IMR-90 (cell line): ENCODE results near the gene EEPD1. TPM values are rescaled to one million over a fixed set of nuclear protein-coding genes. Genes with fewer than 3 reads are reported as not detected.
A peak's percentile ranks its signal among the peaks of the same experiment; 100 is the strongest.

ENCODE experiments used
- ATAC-seq: fragments of 200-7000 bp; cut with Tn5 transposase; 2 replicates; pipeline ENCODE4 v1.9.1; 2020; ENCODE audit warnings: low read depth, mild to moderate bottlenecking, moderate library complexity
- BruUV-seq: library from RNA; stranded (reverse); fragments of 400-500 nt; replicated peaks from 2 replicates; lab custom pipeline; 2021; lab: Mats Ljungman, UMichigan
- CTCF ChIA-PET: fragments of 300-600 bp; formaldehyde crosslinking; extraction: SDS; loops from one replicate; lab custom pipeline; 2021; ENCODE audit warnings: antibody characterized with exemption; lab: Yijun Ruan, JAX
- POLR2A ChIA-PET: fragments of 300-600 bp; sonication (Branson Sonifier 250); formaldehyde crosslinking; loops from one replicate; lab custom pipeline; 2022; ENCODE audit warnings: antibody characterized with exemption; ENCODE audit not compliant: unreplicated experiment; lab: Charles Lee
- DNase-seq: peaks from one replicate; pipeline ENCODE4 v3.0.0; 2013
- H2AFZ ChIP-seq: replicated peaks from 2 replicates; pipeline ENCODE3; 2013; ENCODE audit warnings: low read length, mild to moderate bottlenecking; ENCODE audit not compliant: poor library complexity
- H2AK5ac ChIP-seq: 2 replicates; pipeline ENCODE4 v1.6.1; 2013; ENCODE audit warnings: low read depth, low read length, inconsistent platforms
- H2AK9ac ChIP-seq: replicated peaks from 2 replicates; pipeline ENCODE3; 2013; ENCODE audit warnings: mild to moderate bottlenecking, low read depth, low read length, moderate library complexity; ENCODE audit not compliant: poor library complexity
- H2BK120ac ChIP-seq: 2 replicates; pipeline ENCODE4 v1.6.1; 2013; ENCODE audit warnings: low read depth, low read length, inconsistent platforms
- H2BK15ac ChIP-seq: 3 replicates; pipeline ENCODE4 v1.6.1; 2013; ENCODE audit warnings: low read depth, low read length, inconsistent platforms
- H2BK20ac ChIP-seq: 2 replicates; pipeline ENCODE4 v1.6.1; 2013; ENCODE audit warnings: low read depth, mild to moderate bottlenecking, inconsistent platforms, low read length, moderate library complexity
- H2BK5ac ChIP-seq: 2 replicates; pipeline ENCODE4 v1.6.1; 2013; ENCODE audit warnings: mild to moderate bottlenecking, low read depth, low read length, inconsistent platforms; ENCODE audit not compliant: poor library complexity, severe bottlenecking
- H3K14ac ChIP-seq: replicated peaks from 2 replicates; pipeline ENCODE4 v1.6.1; 2013; ENCODE audit warnings: low read depth, low read length, inconsistent platforms
- H3K18ac ChIP-seq: 2 replicates; pipeline ENCODE4 v1.6.1; 2013; ENCODE audit warnings: low read depth, low read length, control low read depth
- H3K23ac ChIP-seq: 2 replicates; pipeline ENCODE4 v1.6.1; 2013; ENCODE audit warnings: low read depth, low read length, inconsistent platforms
- H3K27ac ChIP-seq: 2 replicates; pipeline ENCODE4 v1.5.1; 2013; ENCODE audit warnings: mild to moderate bottlenecking, control low read depth, low read length; ENCODE audit not compliant: insufficient read depth
- H3K27me3 ChIP-seq: 2 replicates; pipeline ENCODE4 v1.6.1; 2013; ENCODE audit warnings: low read length; ENCODE audit not compliant: control insufficient read depth, insufficient read depth
- H3K36me3 ChIP-seq: 2 replicates; pipeline ENCODE4 v1.6.1; 2013; ENCODE audit warnings: low read length, mixed read lengths; ENCODE audit not compliant: control insufficient read depth, insufficient read depth
- H3K4ac ChIP-seq: 2 replicates; pipeline ENCODE4 v1.6.1; 2013; ENCODE audit warnings: low read depth, low read length, inconsistent platforms
- H3K4me1 ChIP-seq: 2 replicates; pipeline ENCODE4 v1.6.1; 2013; ENCODE audit warnings: low read length, mixed read lengths; ENCODE audit not compliant: control insufficient read depth, insufficient read depth
- H3K4me2 ChIP-seq: 2 replicates; pipeline ENCODE4 v1.6.1; 2013; ENCODE audit warnings: low read depth, mild to moderate bottlenecking, control low read depth, low read length, moderate library complexity
- H3K4me3 ChIP-seq: 2 replicates; pipeline ENCODE4 v1.5.1; 2013; ENCODE audit warnings: low read depth, mild to moderate bottlenecking, control low read depth, low read length, moderate library complexity; ENCODE audit not compliant: insufficient read depth
- H3K56ac ChIP-seq: 2 replicates; pipeline ENCODE4 v1.6.1; 2013; ENCODE audit warnings: low read length, inconsistent platforms; ENCODE audit not compliant: insufficient read depth; ENCODE audit errors: extremely low read depth
- H3K79me1 ChIP-seq, 2 experiments: 2 replicates each; pipeline ENCODE4 v1.6.1; 2013; ENCODE audit warnings: low read length in 2 of 2, inconsistent platforms in 1 of 2, low read depth in 1 of 2
- H3K9ac ChIP-seq: 2 replicates; pipeline ENCODE4 v1.6.1; 2013; ENCODE audit warnings: low read depth, low read length, control low read depth
- H3K9me1 ChIP-seq: 2 replicates; pipeline ENCODE4 v1.6.1; 2013; ENCODE audit warnings: low read length, inconsistent platforms; ENCODE audit not compliant: insufficient read depth
- H3K9me3 ChIP-seq: 2 replicates; pipeline ENCODE4 v1.6.1; 2013; ENCODE audit warnings: low read length; ENCODE audit not compliant: control insufficient read depth, insufficient read depth
- H4K20me1 ChIP-seq: 2 replicates; pipeline ENCODE4 v1.6.1; 2013; ENCODE audit warnings: low read length, inconsistent platforms; ENCODE audit not compliant: insufficient read depth
- H4K5ac ChIP-seq: 2 replicates; pipeline ENCODE4 v1.6.1; 2013; ENCODE audit warnings: mild to moderate bottlenecking, low read depth, low read length, control low read depth
- H4K8ac ChIP-seq, 2 experiments: 2 replicates each; pipeline ENCODE4 v1.6.1; 2013; ENCODE audit warnings: low read depth in 2 of 2, low read length in 2 of 2, control low read depth in 1 of 2, inconsistent platforms in 1 of 2
- H4K91ac ChIP-seq: 2 replicates; pipeline ENCODE4 v1.6.1; 2013; ENCODE audit warnings: low read depth, low read length, inconsistent platforms; ENCODE audit not compliant: insufficient read depth
- BHLHE40 ChIP-seq: fragments of 150-350 bp; IDR thresholded peaks from 2 replicates; pipeline ENCODE4 v1.6.1; 2016; ENCODE audit warnings: mild to moderate bottlenecking, low read depth, low read length
- CHD1 ChIP-seq: IDR thresholded peaks from 2 replicates; pipeline ENCODE4 v1.6.1; 2012; ENCODE audit warnings: low read depth, low read length, improper control_type of control experiment
- FOS ChIP-seq: fragments of 150-350 bp; IDR thresholded peaks from 2 replicates; pipeline ENCODE4 v1.6.1; 2016; ENCODE audit warnings: low read depth, low read length
- MAFK ChIP-seq: IDR thresholded peaks from 2 replicates; pipeline ENCODE4 v1.6.1; 2012; ENCODE audit warnings: low read depth, low read length, improper control_type of control experiment
- MAZ ChIP-seq: IDR thresholded peaks from 2 replicates; pipeline ENCODE4 v1.6.1; 2012; ENCODE audit warnings: low read depth, mild to moderate bottlenecking, low read length, improper control_type of control experiment, moderate library complexity, borderline replicate concordance
- NFE2L2 ChIP-seq: fragments of 150-350 bp; IDR thresholded peaks from 2 replicates; pipeline ENCODE4 v1.6.1; 2016; ENCODE audit warnings: low read depth, mild to moderate bottlenecking, low read length
- POLR2A ChIP-seq: IDR thresholded peaks from 2 replicates; pipeline ENCODE4 v1.6.1; 2012; ENCODE audit warnings: mild to moderate bottlenecking, low read depth, low read length
- RCOR1 ChIP-seq: IDR thresholded peaks from 2 replicates; pipeline ENCODE4 v1.6.1; 2012; ENCODE audit warnings: mild to moderate bottlenecking, low read length, improper control_type of control experiment; ENCODE audit not compliant: insufficient replicate concordance
- SMC3 ChIP-seq: fragments of 150-350 bp; IDR thresholded peaks from 2 replicates; pipeline ENCODE4 v1.6.1; 2016; ENCODE audit warnings: low read depth, mild to moderate bottlenecking, antibody characterized with exemption, low read length, moderate library complexity
- WGBS, 2 experiments: methylation state at CpG; one replicate each; pipeline versions ENCODE4 v1.1.5 to v1.1.7; 2013; ENCODE audit warnings: missing lambda C conversion rate in 2 of 2; ENCODE audit not compliant: insufficient read length in 1 of 2; ENCODE audit errors: extremely low coverage in 2 of 2; 5-methylcytosine and 5-hydroxymethylcytosine counted together
- dilution Hi-C: fragments of 300-500 bp; cut with HindIII; formaldehyde crosslinking; loops from one replicate; pipeline ENCODE4 v1.14.3; 2018; ENCODE audit warnings: low sequenced_read_pairs; ENCODE audit not compliant: unreplicated experiment
- in situ Hi-C: fragments of 300-500 bp; cut with MboI; formaldehyde crosslinking; loops from 3 replicates; pipeline ENCODE4 v1.14.3; 2019; ENCODE audit warnings: low sequenced_read_pairs, inconsistent platforms, mixed read lengths
- intact Hi-C: fragments of 100-400 bp; cut with micrococcal nuclease; formaldehyde crosslinking; loops from 2 replicates; pipeline ENCODE4 v1.10.0; 2022
- polyA plus RNA-seq, 3 experiments: library from polyadenylated mRNA; depleted of rRNA; stranded (reverse); fragments of >200 nt; gene quantifications; 2 replicates each; pipeline ENCODE4 v1.2.3, GENCODE V29; 2012; ENCODE audit warnings: low replicate concordance in 1 of 3
- total RNA-seq: library from RNA; depleted of rRNA; stranded (reverse); fragments of >200 nt; gene quantifications from 2 replicates; pipeline ENCODE4 v1.2.3, GENCODE V29; 2012
- TF ChIP-seq, protein P1 (sequence below): conservative IDR thresholded peaks from 2 replicates; pipeline ENCODE4 v1.5.1; 2012; ENCODE audit warnings: mild to moderate bottlenecking, low read depth, low read length, improper control_type of control experiment
- TF ChIP-seq, protein P2 (sequence below): fragments of 150-350 bp; IDR thresholded peaks from 2 replicates; pipeline ENCODE4 v1.6.1; 2016; ENCODE audit warnings: low read depth, mild to moderate bottlenecking, low read length, moderate library complexity, borderline replicate concordance

Gene EEPD1
- total and polyA plus RNA-seq, 2 of the 4 experiments (the other 2 are of a cell fraction), result 7.3 to 15.2 TPM

DNA sequence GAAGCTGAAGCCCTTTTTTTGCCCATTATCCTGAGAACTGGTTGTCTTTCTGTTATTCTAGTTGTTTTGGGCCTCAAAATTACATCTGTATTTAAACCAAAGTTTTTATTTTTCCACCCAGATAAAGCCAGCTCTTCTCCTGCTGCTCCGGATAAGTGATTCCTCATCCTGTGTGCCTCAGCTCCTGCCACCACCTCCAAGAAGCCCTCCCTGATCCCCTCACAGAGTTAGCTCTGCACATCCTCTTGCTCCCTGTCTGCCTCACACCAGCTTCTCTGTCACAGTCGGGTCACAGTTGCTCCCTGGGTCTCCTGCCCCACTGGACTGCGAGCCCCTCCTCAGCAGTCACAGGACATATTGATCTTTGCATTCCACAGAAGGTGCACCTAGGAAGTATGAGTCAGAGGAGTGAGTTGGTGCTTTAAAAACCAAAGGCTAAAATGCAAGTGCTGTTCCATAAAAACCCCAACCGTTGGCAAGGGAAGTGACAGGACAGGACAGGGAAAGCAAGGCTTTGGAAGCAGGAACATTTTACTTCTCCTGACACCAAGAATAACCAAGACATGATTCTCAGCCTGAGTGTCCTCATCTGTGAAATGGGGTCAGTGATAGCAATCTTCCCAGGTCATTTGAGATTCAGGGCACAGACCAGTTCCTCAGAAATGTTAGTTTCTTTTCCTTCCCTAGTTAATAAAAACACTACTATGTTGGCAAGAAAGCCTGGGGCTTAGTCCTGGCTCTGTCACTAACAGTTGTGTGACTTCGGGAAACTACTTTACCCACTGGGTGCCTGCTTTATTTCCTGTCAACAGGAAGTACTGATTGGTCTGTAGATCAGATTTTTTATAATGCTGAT, 36.5 kb upstream of the EEPD1 start:
- dilution Hi-C loops, result no loop called here
- Histone ChIP-seq H3K27ac (peak overlapping the region; percentile 58), H2BK20ac (peak overlapping the region; percentile 93), H3K4ac (peak overlapping the region; percentile 95), H3K9me1 (peaks cover 24% of the 10 kb centered on the region), H2AK9ac (peak overlapping the region; percentile 70), H3K9ac (peak overlapping the region; percentile 2; the same call in 1 of the 2 replicates), H3K36me3 (no peaks in the 10 kb centered on the region), H2BK15ac (peak overlapping the region; percentile 94), H3K79me1 (0 out of 4 replicates have a peak, but pooled peaks cover 0 to 5% of the 10 kb centered on the region in 2 experiments), H2AFZ (peak overlapping the region; percentile 73), H3K14ac (peak overlapping the region; percentile 86), H4K91ac (peak overlapping the region; percentile 93), H3K9me3 (no peaks in the 10 kb centered on the region), H3K56ac (peak overlapping the region; percentile 42; the same call in 1 of the 2 replicates), H4K8ac (peak overlapping the region; percentile 49 to 71; a peak in 3 of 4 replicates), H3K18ac (peak overlapping the region; percentile 68), H4K5ac (peak overlapping the region; percentile 73), H3K4me1 (peaks cover 23% of the 10 kb centered on the region), H2BK120ac (peak overlapping the region; percentile 95), H4K20me1 (peaks cover 2% of the 10 kb centered on the region; the same call in 1 of the 2 replicates), H3K4me3 (no peak overlapping the region), H3K23ac (peak overlapping the region; percentile 83), H3K27me3 (no peaks in the 10 kb centered on the region), H2AK5ac (peak overlapping the region; percentile 90), H2BK5ac (peak overlapping the region; percentile 86), H3K4me2 (peak overlapping the region; percentile 79; the same call in 1 of the 2 replicates)
- TF ChIP-seq MAFK, result no peak
- TF ChIP-seq, protein P1, sequence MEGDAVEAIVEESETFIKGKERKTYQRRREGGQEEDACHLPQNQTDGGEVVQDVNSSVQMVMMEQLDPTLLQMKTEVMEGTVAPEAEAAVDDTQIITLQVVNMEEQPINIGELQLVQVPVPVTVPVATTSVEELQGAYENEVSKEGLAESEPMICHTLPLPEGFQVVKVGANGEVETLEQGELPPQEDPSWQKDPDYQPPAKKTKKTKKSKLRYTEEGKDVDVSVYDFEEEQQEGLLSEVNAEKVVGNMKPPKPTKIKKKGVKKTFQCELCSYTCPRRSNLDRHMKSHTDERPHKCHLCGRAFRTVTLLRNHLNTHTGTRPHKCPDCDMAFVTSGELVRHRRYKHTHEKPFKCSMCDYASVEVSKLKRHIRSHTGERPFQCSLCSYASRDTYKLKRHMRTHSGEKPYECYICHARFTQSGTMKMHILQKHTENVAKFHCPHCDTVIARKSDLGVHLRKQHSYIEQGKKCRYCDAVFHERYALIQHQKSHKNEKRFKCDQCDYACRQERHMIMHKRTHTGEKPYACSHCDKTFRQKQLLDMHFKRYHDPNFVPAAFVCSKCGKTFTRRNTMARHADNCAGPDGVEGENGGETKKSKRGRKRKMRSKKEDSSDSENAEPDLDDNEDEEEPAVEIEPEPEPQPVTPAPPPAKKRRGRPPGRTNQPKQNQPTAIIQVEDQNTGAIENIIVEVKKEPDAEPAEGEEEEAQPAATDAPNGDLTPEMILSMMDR, result no peak
- TF ChIP-seq CHD1, result no peak
- TF ChIP-seq RCOR1, result no peak
- TF ChIP-seq, protein P2, sequence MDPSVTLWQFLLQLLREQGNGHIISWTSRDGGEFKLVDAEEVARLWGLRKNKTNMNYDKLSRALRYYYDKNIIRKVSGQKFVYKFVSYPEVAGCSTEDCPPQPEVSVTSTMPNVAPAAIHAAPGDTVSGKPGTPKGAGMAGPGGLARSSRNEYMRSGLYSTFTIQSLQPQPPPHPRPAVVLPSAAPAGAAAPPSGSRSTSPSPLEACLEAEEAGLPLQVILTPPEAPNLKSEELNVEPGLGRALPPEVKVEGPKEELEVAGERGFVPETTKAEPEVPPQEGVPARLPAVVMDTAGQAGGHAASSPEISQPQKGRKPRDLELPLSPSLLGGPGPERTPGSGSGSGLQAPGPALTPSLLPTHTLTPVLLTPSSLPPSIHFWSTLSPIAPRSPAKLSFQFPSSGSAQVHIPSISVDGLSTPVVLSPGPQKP, result no peak
- no peak for TF ChIP-seq BHLHE40
- no peak for TF ChIP-seq POLR2A
- TF ChIP-seq NFE2L2, result no peak
- no peak for TF ChIP-seq MAZ
- no peak for TF ChIP-seq FOS
- TF ChIP-seq SMC3, result no peak
- ChIA-PET POLR2A (no interaction called here), CTCF (interaction anchor here (1.6 kb wide), 1 partner anchor 12 kb away, joined by 5 read pairs; no protein-coding TSS in a partner anchor)
- 80% methylated on average over 1 of the region's 5 CpGs; no CpG with 5 or more reads in 1 of the 2 experiments for WGBS, 2 experiments
- BruUV-seq, result no TSS peak
- no peak for DNase-seq
- no peak for ATAC-seq
- in situ Hi-C loops, result no loop called here
- intact Hi-C loops, result loop anchor here (5.0 kb wide), 1 partner anchor 69 kb away; no protein-coding TSS in a partner anchor
